Epithelial cell of prostate (primary cell): Measurements from ENCODE around the gene NPR1.

Experiments used
- DNase-seq: peaks from one replicate; pipeline ENCODE4 v3.0.0-alpha.2; 2011; ENCODE audit warnings: low read depth, low spot score
- H3K27ac ChIP-seq: fragments of 450-650 bp; 2 replicates; pipeline ENCODE4 v1.5.1; 2017; ENCODE audit warnings: mild to moderate bottlenecking

NPR1 gene

DNA sequence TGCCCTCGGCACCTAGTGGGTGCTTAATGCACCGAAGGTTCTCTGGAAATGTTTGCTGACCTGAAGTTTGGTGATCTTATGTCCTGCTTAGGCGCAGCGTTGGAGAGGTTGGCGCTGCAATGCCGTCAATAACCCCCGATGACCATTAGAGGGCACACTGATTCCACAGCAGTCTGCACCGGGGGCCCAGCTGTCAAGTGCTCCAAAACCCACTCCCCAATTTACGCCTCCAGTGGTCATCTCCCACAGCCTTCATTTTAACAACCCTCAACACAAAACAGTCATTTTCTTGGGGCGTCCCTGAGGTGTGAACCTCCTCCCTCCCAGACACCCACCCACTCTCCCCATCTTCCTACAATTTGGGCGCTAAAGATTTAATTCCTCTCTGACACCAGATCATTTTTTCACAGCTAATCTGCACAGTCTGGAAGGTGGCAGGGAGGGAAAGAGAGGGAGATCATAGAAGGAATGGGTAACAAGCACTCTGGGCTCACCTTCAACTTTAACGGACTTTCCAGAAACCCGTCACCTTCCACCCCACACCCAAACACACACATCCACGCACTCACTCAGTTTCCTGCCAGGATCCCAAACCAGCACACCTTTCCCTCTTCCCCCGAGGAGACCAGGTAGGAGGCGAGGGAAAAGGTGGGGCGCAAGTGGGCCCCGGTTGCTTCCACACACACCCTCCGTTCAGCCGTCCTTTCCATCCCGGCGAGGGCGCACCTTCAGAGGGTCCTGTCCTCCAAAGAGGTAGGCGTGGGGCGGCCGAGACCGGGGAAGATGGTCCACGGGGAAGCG lies 570 bp upstream of the NPR1 start:
- no peak overlapping the region for H3K27ac ChIP-seq
- no peak for DNase-seq

DNA sequence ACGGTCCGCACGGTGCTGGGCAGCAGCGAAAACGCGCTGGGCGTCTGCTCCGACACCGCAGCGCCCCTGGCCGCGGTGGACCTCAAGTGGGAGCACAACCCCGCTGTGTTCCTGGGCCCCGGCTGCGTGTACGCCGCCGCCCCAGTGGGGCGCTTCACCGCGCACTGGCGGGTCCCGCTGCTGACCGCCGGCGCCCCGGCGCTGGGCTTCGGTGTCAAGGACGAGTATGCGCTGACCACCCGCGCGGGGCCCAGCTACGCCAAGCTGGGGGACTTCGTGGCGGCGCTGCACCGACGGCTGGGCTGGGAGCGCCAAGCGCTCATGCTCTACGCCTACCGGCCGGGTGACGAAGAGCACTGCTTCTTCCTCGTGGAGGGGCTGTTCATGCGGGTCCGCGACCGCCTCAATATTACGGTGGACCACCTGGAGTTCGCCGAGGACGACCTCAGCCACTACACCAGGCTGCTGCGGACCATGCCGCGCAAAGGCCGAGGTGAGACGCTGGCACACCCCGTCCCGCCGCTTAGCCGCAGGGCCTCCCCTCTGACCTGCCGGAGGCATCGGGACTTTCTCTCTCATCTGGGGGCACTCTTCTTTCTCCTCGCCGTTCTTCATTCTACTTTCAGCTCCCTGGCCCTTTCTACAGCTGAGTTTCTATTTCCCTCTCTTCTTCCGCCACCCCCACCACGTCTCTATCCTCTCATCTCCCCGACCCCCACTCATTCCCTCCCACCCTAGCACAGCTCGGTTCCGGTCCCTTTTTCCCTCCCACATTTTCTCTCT lies 1.0 kb downstream of the NPR1 start:
- DNase-seq, result no peak
- H3K27ac ChIP-seq, result no peak overlapping the region

DNA sequence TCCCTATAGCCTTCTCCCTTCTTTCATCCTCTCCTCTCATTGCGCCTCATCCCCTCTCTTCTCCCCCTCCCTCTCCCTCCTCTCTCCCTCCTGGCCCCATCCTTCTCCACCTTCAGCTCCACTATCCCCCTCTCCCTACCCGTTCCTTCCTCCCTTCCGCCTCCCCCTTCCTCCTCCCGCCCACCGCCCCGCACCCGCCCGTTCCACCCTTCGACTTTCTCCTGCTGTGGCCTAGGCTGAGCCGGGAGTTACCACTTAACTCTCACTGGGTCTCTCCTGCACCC lies 1.6 kb downstream of the NPR1 start:
- H3K27ac ChIP-seq, result no peak overlapping the region
- DNase-seq, result no peak

DNA sequence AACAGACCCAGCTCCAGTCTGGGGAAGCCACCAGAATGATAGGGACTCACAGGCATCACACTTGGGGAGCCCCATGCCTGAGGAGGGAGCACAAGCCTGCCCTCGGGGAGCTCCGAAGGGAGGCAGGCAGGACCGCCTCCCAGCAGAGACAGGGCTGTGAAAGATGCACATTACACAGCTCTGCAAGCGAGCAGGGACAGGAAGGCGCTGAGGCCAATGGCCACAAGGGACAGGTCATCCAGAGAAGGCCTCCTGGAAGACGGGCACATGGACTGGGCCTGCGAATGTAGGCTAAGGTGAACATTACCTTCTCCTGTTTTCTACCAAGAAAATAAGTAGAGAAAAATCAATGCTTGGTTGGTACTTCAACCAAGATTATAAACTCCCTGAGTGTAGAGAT lies 4.2 kb downstream of the NPR1 start:
- no peak for DNase-seq
- H3K27ac ChIP-seq, result no peak overlapping the region

DNA sequence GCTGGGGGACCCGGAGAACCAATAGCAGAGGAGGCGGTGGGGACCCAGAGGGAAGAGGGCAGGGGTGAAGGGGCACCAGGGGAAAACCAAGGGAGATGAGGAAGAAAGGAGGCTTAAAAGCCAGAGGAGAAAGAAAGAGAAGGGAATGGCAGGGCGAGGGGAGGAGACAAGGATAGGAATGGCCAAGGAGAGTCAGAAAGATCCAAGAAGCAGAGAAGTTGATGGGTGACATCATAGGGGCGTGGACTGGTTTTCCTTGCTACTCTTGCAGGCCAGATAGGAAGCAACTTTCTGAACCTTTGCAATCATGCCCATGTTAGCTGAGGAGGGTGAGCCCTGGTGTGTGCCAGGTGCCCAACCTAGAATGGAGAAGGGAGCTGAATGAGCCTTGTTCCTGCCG lies 5.4 kb downstream of the NPR1 start:
- DNase-seq, result no peak
- H3K27ac ChIP-seq, result no peak overlapping the region

DNA sequence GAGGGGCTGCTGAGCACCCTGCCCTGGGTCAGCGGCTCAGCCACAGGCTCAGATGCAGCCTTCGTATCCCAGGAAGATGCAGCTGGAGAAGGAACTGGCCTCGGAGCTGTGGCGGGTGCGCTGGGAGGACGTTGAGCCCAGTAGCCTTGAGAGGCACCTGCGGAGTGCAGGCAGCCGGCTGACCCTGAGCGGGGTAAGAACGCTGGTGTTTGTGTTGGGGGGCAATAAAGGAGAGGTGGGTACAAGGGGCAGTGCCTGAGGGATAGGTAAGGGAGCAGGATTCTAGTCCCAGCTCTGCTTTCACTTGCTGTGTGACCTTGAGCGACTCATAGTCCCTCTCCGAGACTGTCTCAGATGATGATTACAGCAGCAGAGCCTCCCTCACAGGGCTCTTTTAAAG lies 6.4 kb downstream of the NPR1 start:
- H3K27ac ChIP-seq, result no peak overlapping the region
- no peak for DNase-seq

DNA sequence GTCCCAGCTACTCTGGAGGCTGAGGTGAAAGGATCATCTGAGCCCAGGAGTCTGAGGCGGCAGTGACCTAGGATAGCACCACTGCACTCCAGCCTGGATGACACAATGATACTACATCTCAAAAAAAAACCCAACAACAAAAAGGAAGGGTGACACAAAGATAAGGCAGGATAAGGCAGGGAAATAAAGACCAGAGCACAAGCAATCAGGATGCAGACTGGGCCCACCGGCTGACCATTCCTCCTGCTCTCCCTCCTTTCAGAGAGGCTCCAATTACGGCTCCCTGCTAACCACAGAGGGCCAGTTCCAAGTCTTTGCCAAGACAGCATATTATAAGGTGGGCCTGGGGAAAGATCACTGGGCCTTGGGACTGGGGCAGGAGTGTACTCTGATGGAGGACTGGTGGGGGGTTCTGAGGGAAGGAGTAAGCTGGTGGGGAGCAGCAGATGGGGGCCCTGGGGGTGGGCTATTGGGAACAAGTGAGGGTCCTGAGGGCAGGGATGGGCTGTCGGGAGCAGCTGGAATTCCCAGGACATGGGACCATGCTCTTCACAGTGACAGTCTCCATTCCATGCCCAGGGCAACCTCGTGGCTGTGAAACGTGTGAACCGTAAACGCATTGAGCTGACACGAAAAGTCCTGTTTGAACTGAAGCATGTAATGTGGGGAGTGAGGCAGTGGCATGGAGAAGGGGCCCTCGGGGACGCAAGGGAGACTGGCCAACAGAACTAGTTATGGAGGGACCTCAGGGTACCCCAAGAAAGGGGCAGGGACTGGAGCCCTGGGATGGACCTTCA lies 7.3 kb downstream of the NPR1 start:
- no peak overlapping the region for H3K27ac ChIP-seq
- DNase-seq, result no peak

DNA sequence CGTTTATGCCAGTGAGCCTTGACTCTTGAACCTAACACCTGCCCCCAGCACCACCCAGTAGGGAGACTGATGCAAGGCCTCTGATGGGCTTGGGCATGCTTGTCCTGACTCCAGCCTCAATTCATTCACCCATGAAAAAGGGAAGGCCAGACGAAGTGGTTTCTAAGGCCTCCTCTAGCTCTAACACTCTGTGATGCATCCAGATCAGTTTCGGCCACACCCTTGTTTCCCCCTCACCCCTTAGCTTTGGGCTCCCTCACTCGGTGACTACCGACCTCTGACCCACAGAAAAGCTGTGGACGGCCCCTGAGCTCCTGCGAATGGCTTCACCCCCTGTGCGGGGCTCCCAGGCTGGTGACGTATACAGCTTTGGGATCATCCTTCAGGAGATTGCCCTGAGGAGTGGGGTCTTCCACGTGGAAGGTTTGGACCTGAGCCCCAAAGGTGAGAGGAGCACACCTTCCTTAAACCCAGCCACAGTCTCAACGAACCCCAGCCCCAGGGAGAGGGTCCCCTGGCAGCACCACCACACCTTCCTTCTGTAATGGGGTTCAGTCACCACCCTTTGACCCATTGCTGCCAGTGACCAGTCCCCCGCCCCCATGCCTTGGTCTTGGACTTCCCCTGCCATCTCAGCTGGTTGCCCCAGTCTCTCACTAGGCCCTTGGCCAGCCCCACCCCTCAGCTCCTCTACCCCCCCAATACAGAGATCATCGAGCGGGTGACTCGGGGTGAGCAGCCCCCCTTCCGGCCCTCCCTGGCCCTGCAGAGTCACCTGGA lies 9.0 kb downstream of the NPR1 start:
- no peak for DNase-seq
- H3K27ac ChIP-seq, result no peak overlapping the region

DNA sequence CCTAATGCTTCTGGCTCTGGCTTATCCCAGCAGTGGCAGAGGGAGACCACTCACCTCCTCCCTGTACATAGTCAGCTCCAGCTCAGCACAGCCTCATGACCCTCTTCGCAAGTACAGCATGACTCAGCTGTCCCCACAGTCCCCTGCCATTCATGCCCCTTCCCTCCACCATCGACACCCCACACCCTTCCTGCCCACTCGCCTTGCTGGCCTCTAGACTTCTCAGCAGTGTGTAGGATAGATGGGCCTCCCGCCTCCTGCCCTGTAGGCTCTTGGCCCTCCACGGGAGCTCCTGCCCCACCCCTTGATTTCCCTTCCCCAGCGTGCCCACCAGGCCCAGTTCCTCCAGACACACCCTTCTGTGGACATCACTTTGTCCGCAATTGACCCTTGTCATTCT lies 9.8 kb downstream of the NPR1 start:
- H3K27ac ChIP-seq, result no peak overlapping the region
- DNase-seq, result no peak

DNA sequence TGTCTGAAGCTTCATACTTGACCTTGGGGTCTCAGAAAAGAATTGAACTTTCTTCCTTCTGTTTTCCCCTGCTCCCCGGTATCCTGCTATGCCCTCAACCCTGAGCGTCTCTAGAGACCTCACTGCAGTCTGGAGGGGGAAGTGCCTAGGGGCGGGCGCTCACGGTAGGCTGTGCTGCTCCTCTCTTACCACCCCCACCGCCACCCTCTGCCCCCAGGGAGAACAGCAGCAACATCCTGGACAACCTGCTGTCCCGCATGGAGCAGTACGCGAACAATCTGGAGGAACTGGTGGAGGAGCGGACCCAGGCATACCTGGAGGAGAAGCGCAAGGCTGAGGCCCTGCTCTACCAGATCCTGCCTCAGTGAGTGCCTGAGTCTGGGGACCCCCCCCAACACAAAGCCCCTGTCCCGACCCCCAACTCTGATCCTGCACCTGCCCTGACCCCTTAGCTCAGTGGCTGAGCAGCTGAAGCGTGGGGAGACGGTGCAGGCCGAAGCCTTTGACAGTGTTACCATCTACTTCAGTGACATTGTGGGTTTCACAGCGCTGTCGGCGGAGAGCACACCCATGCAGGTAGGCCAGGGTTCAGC lies 10.3 kb downstream of the NPR1 start:
- no peak for DNase-seq
- H3K27ac ChIP-seq, result no peak overlapping the region

DNA sequence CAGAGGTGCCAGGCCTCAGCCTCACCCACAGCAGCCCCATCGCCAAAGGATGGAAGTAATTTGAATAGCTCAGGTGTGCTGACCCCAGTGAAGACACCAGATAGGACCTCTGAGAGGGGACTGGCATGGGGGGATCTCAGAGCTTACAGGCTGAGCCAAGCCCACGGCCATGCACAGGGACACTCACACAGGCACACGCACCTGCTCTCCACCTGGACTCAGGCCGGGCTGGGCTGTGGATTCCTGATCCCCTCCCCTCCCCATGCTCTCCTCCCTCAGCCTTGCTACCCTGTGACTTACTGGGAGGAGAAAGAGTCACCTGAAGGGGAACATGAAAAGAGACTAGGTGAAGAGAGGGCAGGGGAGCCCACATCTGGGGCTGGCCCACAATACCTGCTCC lies 15.0 kb downstream of the NPR1 start:
- no peak overlapping the region for H3K27ac ChIP-seq
- no peak for DNase-seq

DNA sequence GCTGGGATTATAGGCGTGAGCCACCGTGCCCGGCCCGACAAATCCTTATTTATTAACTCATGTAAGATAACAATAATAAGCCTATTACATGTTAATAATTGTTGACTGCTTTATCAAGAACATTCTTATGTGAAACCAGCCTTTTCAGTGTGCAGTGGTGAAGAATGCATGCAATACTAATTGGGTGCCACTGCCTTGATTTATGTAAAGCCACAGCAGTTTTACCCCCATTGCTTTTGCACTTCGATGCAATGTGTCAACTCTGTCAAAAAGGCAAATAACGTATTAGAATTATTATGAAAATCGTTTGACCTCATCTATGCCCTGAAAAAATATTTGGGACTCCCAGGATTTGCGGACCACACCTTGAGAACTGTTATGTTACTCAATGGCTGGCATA lies 18.3 kb downstream of the NPR1 start:
- no peak overlapping the region for H3K27ac ChIP-seq
- no peak for DNase-seq

DNA sequence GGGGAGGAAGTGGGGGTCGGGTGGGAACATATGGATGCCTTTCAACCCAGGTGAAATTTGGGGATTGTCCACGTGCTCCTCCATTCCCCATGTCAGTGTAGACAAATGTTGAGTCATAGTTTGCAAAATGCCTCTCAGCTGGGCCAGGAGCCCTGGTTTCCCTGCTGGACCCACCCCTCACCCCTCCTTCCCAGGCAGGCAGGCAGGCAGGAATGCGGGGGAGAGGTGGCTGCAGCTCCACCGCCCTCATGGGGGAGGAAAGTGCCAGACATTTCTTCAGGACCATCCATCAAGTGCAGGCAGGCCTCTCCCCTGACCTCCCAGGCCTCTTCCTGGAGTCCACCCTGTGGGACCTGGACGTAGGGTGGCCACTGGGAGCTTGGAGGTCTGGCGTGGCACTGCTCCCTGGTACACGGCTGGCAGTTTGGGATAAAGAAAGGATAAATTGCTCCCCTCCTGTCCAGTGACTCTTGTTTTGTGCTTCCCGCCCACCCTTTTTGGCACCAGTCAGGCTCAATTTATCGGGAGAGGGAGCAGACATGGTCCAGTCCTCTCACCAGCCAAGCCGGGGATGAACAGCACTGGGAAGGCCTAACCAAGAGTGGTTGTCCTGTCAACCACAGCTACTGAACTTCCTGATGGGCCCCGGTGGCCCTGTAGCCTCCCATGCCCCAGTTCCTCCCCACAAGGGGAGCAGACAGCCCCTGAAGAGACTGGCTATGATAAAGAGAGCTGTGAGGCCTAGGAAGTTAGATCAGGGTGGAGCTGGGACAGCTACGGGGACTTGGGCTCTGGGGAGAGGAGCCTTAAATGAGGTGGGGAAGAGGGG lies 18.9 kb downstream of the NPR1 start:
- no peak overlapping the region for H3K27ac ChIP-seq
- DNase-seq, result no peak

DNA sequence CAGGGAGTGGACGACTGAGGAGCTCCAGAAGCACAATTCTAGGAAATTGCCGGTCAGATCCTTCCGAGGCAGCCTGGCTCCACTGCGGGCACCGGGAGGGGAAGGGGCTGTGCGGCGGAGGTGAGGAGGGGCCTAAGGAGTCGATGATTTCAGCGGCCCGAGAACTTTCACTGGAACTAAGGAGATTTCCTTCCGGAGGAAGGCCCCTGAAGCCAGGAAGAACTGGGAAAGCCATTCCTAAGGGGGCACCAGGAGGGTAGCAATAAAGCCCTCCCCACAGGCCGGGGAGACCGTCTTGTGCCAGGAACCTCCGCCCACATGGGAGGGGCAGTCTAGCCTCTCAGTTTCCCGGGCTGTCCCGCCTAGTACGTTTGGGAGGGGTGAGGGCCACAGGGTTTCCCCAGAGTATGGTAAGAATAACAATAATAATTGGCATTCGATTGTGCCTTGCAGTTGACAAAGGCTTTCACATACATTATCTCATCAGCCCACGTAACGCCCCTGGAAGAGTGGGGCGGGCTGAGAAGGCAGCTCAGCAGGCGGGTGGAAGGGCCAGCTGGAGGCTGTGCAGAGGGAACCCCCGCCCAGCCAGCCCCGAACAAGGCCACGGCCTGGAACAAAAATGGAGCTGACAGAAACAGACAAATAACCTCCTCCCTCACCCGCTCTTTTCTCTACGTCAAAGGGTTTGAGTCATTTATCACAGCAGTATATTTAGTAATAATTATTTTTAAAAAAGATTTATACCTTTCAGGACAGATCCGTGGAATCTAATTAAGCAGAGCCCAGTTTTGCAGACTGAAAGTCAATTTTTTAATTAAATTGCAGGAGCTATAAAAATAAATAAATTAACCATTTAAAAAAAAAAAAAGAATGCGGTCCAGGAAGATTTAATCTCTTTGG lies 19.8 kb downstream of the NPR1 start:
- no peak for DNase-seq

DNA sequence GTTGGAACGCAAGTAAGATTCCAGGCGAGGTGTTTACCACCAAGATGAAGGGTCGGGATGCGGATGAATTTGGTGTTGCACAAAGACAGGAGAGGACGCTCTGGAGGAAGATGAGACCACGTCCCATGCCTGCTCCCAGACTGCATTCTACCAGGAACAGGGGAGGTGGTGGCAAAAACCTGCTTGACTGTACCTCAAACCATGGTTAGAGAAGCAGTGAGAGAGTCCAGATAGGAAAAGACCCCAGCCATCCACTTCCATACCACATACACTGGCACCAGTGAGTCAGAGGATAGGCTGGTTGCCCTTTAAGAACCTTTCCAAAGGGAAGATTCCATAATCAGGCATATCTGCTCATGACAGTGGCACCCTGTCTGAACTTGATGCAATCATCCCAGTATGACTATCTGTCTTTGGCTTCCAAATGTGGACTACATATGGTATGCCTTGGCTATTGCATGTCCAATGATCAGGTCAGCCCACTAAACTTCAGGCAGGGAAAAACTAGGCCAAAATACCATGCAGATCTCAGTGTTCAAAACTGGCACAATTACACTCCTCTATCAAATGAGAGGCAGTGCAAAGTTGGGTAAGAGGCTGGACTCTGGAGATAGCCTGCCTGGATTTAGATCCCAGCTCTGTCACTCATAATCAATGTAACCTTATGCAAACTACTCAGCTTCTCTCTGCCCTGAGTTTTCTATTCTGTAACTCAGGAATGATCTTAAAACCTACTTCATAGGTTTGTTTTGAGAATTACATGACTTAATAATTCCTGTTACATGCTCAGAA lies 20.6 kb downstream of the NPR1 start:
- H3K27ac ChIP-seq, result no peak overlapping the region
- no peak for DNase-seq

More for the DNA sequence above, 19.8 kb downstream of the NPR1 start:
- no peak overlapping the region for H3K27ac ChIP-seq

DNA sequence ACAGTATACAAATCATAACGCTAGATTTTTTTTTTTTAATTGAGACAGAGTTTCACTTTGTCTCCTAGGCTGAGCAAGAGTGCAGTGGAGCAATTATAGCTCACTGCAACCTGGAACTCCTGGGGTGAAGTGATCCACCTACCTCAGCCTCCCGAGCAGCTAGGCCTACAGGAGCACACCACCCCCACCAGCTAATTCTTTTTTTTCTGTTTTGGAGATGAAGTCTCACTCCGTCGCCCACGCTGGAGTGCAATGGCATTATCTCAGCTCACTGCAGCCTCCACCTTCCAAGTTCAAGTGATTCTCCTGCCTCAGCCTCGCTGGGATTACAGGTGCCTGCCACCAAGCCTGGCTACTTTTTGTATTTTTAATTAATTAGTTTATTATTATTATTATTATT lies 21.3 kb downstream of the NPR1 start:
- DNase-seq, result no peak

DNA sequence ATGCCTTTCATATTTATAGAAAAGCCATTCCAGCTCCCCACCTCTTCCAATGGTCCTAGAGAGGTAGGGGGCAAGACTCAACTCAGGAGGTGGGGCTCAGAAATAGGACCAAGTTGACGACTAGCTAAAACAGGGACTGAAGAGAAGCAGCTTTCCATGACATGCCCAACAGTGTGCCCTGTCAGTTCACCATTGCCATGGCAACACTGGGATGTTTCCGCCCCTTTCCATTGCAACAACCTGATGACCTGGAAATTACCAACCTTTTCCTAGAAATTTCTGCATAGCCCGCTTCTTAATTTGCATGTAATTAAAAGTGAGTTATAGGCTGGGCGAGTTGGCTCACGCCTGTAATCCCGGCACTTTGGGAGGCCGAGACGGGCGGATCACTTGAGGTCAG lies 27.0 kb downstream of the NPR1 start:
- DNase-seq, result no peak
- H3K27ac ChIP-seq, result no peak overlapping the region

More for the DNA sequence above, 21.3 kb downstream of the NPR1 start:
- no peak overlapping the region for H3K27ac ChIP-seq
